GM19455 (cell line): ENCODE measurements around the gene EYS.
"Not testable (repeated sequence)": the region's sequence is repeated elsewhere in the genome, so short reads cannot be mapped to it uniquely, and the experiment has no call there.

ENCODE experiments used
- ATAC-seq: cut with Tn5 transposase; IDR thresholded peaks from one replicate; pipeline ENCODE4 v1.9.1; 2021; ENCODE audit not compliant: unreplicated experiment

Gene EYS

GRCh38 chr6:65469650-65470049 lies 237.4 kb downstream of the EYS start:
- ATAC-seq: no peak

DNA sequence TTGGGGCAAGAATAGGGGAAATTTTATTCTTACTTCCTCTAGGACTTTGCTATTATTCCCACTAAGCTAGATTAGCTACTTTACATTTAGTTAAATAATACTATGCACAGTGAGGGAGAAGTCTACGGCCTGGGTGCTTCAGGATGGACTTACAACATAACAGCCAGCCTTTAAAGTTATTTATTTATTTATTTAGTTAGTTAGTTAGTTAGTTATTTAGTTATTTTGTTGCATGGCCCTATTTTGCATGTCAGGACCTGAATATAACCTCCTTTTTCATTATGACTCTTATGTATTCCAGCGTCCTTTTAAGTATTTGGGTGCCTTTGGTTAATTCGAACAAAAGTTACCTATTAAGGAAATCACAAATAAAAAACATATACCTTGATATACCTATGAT lies 238.7 kb downstream of the EYS start:
- ATAC-seq: no peak

- no peak for ATAC-seq
Observed at GRCh38 chr6:65461121-65461520, 245.9 kb downstream of the EYS start.

- ATAC-seq: no peak
Observed at GRCh38 chr6:65452333-65452732, 254.7 kb downstream of the EYS start.

DNA sequence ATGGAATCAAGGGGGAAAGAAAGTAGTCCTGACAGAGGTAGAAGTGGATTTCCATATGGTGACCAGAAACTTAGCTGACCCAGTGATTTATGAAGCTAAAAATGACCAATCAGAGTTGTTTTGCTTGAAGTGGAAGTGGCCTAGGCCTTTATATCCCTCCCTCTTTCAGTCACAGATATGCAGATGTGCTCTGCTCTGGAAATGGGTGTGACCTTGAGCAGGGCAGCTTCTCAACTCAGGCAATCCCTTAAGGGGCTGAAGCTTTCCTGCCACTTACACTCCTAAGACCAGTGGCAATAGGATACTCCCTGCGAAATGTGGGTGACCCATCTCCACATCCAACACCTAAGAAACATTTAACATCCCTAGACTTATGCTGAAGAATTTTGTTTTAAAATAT lies 256.6 kb downstream of the EYS start:
- no peak for ATAC-seq

- ATAC-seq: no peak
Observed at GRCh38 chr6:65449926-65450325, 257.1 kb downstream of the EYS start.

- ATAC-seq: no peak
Observed at GRCh38 chr6:65448866-65449265, 258.2 kb downstream of the EYS start.

DNA sequence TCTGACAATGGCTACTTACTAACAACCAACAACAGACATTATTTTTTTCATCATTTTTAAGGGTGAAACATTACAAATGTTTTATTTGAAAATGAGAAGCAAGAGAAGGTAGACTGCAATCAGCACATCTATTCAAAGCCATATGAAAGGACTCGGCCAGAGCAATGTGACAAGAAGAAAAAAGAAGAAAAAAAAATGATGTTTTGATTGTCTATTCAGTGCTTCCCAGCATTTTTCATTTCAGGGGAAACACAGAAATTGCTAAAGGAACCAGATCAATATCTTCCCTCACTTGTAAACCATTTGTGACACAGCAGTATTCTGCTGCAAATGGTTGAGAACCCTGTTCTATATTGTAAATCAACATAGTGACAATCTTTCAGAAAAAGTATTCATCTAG lies 270.7 kb downstream of the EYS start:
- no peak for ATAC-seq

DNA sequence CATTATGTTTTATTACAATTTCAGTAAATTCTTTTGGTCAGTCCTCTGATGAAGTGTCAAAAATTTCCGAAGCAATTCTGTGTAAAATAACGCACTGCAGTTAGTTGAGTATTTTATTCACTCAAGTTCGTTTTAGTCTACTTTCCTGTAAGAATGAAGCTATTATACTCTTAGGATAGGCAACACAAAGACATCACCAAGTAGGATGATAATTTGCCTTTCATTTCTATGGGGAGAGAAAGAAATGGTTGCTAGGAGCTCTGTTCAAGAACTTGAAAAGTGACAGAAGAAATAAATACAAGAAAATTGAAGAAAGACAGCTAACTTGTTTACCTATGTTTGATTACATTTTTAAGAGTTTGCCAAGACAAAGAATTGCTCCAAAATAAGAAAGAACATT lies 290.4 kb downstream of the EYS start:
- no peak for ATAC-seq

DNA sequence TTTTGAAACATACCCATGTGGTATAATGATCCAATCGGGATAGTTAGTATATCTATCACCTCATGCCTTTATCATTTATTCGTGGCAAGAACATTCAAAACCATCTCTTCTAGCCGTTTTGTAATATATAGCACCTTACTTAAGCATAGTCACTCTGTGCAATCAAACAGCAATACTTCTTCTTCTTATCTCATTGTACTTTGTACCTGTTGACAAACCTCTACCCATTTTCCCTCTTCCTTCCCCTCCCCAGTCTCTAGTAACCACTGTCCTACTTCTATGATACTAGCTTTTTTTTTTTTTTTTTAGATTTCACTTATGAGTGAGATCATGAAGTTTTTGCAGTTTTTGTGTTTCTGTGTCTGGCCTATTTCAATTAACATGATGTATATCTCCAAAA lies 296.7 kb downstream of the EYS start:
- ATAC-seq: no peak

DNA sequence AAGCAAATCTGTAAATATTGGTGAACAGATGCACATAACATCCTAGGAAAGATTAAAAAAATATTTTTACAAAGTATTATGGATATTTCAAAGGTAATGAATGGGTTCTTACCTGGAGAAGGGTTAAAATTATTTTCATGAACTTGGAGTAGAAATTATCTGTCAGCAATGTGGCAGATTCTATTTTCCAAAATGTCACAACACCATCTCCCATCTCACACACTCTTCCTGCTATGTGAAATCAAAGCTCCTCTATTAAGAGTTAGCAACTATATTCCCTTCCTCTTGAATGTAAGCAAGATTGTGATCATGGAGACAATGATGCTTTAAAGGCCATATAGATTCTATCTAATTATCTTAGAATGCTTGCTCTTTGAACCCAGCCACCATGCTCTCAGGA lies 304.5 kb downstream of the EYS start:
- ATAC-seq: no peak

GRCh38 chr6:65399355-65400084 lies 307.5 kb downstream of the EYS start:
- no peak for ATAC-seq

DNA sequence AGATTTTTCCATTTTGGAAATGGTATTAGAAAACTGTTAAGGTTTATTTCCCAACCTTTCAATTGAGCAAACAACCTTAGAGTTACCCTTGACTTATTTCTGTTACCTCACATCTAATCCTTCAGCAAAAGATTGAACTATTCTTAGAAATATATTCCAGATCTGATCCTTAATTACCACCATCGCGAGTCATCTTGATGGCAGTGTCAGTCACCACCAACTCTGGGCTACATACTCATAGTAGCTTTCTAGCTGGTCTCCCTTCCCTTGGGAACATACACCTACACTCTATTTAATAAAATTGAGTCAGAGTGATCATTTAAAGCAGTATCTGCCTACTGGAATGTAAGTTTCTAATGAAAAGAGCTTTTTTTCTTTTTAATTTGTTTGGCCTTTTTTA lies 308.2 kb downstream of the EYS start:
- no peak for ATAC-seq

DNA sequence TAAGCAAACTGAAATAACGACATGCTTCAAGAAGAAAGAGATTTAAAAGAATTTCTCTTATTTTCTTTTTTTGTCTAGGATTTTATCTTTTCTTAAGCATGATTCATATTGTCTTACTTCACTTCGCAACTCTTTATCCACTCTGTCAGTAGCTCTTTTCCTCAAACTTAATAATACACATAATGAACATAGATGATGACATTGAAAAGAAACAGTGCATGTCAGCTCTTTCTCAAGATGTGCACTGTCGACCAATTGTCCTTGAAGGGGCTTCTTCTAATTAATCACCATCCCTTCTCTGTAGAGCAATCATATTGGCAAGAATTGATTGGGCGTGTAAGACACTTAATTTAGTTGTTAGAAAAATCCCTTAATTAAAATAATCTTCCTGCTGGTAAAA lies 356.5 kb downstream of the EYS start:
- ATAC-seq: no peak

- not testable (repeated sequence) for ATAC-seq
Observed at GRCh38 chr6:65302655-65303054, 404.4 kb downstream of the EYS start.

GRCh38 chr6:65299236-65299635 lies 407.8 kb downstream of the EYS start:
- no peak for ATAC-seq

DNA sequence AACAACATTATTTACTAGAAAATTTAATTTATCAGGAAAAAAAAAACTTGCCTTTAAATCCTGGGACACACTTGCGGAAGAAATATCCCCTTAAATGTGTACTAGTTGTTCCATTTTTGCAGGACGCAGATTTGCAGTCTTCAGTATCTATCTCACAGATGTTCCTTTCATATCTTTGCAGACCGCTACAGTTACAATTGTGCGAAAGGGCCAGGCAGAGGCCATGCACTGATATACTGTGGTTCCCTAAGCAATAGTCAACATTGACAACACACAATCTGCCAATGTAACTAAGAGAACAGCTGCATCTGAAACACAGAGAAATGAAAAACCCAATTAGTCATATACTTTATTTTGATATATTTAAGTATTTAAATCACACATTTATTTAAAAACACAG lies 411.2 kb downstream of the EYS start:
- ATAC-seq: no peak

DNA sequence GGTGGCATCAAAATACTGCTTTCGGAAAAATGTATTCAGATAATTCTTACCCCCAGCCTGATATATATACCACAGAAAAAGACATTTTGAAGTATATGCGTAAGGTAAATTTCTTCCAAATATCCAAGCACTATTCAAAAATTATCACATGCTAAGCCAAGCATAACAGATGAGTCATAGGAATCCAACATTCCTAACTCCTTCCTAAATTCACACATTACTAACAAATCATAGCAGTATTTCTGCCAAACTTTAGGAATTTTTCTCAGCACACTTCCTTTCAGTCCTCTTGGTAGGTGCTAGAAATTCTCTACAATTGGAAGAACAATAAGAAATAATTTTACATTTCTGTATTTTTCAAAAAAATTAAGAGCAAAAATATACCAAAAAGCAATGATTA lies 417.5 kb downstream of the EYS start:
- ATAC-seq: no peak

GRCh38 chr6:65285275-65285674 lies 421.8 kb downstream of the EYS start:
- ATAC-seq: no peak

DNA sequence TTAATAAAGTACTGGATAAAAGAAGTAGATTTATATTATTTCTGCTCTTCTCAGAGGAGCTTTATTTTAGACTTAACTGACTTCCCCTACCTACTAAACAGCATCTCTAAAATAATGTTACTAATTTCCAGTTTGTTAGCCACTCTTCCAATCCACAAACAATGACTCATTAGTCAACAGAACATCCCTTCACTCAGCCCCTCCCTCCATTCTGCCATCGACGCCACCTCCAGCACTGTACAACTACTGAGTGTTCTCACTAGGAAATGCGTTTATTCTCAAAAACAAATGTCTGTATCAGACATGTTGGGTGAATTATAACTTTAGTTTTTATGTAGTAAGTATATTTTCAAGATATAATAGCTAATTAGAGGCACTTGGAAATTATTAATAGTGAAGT lies 427.0 kb downstream of the EYS start:
- no peak for ATAC-seq

DNA sequence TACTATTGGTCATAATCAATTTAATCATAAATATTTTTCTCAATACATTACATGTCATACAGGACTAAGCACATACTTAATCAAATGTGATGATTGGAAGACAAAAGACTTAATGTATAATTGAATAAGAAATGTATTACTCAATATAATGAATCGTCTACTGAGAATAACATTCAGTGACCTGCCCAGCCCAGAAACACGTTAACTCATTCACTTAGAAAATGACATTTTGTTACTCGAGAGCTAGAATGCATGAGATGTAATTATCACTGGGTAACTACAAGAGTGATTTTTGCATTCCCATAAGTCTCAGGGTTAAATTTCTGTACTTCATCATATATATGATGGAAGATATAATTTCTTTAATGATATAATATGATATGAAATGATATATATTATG lies 444.8 kb downstream of the EYS start:
- ATAC-seq: no peak

DNA sequence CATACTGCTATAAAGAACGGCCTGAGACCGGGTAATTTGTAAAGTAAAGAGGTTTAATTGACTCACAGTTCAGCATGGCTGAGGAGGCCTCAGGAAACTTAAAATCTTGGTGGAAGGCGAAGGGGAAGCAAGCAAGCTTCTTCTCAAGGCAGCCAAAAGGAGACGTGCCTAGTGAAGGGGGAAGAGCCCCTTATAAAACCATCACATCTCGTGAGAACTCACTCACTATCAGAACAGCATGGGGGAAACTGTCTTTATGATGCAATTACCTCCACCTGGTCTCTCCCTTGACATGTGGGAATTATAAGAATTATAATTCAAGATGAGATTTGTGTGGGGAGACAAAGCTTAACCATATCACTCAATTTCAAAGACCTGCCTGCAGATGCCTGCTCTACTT lies 447.0 kb downstream of the EYS start:
- no peak for ATAC-seq

GRCh38 chr6:65259059-65259458 lies 448.0 kb downstream of the EYS start:
- ATAC-seq: no peak
